ENCODE data around the gene CLSTN1.

The CLSTN1 gene

GRCh38 chr1:9710037-9710436 lies 113.7 kb downstream of the CLSTN1 start:
- no peak for DNase-seq

GRCh38 chr1:9706178-9706577 lies 117.6 kb downstream of the CLSTN1 start:
- DNase-seq = no peak

- no peak for DNase-seq
Measured at GRCh38 chr1:9705337-9706093, 118.2 kb downstream of the CLSTN1 start.

GRCh38 chr1:9703681-9704080 lies 120.1 kb downstream of the CLSTN1 start:
- DNase-seq = no peak

DNA sequence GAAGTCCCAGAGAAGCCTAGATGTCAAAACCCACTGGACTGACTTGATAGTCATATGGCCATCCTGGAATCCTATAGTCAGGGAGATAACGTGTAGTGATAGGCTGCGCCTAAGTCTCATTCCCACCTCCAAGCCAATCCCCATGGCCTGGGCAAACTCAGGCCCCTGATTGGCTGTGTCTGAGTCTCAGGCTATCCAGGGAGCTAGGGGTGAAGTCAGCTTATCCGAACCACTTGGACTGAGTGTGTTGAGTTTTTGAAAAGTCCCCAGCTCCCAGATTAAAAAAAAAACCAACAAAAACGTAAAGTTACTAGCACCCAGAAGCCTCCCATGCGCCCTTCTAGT lies 120.6 kb downstream of the CLSTN1 start:
- no peak for DNase-seq

- no peak for DNase-seq
Measured at GRCh38 chr1:9701665-9702064, 122.1 kb downstream of the CLSTN1 start.

- no peak for DNase-seq
Measured at GRCh38 chr1:9700340-9700739, 123.4 kb downstream of the CLSTN1 start.

GRCh38 chr1:9699361-9699760 lies 124.4 kb downstream of the CLSTN1 start:
- no peak for DNase-seq

- DNase-seq = no peak
Measured at GRCh38 chr1:9696793-9697192, 127.0 kb downstream of the CLSTN1 start.

DNA sequence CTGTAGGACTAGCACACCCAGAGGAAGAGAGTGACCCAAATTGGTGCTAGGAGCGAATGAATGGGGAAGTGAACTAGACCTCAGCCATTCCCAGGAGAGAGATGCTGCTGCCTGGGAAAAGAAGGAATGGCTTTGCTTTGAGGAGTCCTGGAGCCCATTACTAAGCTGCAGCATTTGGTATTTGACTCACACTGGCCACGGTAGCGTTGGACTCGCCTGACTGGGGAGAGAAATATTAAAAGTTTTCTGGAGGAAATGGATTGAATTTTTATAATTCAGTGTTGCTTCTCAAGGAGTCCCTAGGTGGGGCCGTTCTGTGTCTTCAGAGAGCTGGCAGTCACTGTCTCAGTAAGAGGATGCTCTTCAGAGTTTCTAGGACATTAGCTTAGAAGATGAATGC lies 132.1 kb downstream of the CLSTN1 start:
- DNase-seq = peak in 1 of 2 experiments; percentile 7

- DNase-seq = no peak
Measured at GRCh38 chr1:9691108-9691445, 132.7 kb downstream of the CLSTN1 start.

DNA sequence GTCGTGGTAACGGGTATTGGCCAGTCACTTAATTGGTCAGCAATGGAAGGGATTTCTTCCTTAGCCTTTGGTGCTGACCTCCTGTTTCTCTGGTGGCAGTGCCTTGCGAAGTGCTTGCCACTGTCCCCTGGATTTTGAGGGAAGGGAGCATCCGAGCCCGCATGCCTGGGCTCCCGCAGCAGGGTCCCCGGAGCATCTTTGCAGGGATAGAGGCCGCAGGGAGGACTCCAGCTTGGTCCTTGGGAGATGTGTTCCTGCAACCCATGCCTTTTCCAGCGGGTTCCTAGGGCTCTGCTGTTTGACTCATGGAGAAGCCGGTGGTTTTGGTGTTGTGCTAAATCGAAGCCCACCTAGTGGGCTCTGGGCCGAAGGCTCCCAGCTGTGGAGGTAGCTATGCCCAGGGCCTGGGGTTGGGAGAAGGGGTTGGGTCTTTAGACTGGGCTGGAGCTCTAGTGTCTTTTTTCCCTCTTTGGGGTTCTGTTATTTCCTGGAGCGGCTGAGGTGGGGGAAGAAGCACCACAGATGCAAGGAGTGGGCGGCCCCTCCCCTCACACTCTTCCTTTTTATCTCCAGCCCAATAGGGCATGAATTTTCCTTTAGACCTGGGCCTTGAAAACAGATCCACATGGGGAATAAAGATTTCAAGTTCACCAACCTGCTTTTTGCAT lies 133.2 kb downstream of the CLSTN1 start:
- DNase-seq = no peak

DNA sequence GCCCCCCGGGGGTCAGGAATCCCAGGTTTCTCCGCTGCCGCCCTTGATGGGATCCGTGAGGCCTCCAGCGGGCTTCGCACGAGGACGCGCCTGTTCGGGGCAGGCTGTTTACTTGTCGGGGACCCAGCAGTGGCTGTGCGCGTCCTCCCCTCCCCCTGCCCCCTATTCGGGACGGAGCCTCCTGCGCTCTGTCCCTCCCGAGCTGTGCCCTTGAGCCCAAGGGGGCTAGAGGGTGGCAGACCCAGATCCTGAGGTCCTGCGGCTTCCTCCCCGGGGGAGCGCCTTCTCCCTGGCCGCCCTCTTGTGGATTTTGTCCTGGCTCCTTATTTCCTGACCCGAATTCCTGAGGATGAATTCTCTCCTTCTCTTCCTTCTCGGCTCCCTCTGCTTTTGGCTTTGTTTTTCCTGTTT lies 133.8 kb downstream of the CLSTN1 start:
- no peak for DNase-seq

DNA sequence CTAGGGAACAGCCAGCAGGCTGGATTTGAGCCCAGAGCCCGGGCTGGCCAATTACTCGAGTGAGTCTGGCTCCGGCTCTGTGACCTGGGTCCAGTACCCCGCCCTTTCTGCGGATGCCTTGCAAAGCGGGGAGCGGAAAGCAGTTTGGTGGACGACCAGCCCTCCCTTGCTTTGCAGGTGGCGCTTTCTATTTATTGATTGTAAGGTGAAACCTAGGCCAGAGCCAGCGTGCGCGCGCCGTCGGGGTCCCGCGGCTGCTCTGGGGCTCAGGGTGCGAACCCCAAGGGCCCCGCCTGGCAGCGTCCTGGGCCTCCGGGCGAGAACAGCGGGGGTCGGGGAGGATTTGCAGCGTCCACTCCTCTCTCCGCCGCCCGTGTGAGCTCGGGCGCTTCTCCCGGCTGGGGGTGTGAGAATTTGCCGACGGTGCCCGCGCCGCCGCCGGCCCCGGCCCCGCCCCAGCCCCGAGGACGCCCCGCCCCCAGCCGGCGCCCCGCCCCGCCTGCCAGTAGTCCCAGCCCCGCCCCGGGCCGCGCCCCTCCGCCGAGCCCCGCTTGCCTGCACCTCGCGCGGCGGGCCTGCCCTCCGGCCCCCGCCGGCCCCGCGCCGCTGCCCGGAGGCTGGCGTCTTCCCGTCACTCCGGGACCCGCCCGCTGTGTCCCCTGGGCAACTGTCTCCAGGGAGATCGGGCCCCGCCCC lies 134.6 kb downstream of the CLSTN1 start:
- peak; percentile 35 to 41 for DNase-seq

DNA sequence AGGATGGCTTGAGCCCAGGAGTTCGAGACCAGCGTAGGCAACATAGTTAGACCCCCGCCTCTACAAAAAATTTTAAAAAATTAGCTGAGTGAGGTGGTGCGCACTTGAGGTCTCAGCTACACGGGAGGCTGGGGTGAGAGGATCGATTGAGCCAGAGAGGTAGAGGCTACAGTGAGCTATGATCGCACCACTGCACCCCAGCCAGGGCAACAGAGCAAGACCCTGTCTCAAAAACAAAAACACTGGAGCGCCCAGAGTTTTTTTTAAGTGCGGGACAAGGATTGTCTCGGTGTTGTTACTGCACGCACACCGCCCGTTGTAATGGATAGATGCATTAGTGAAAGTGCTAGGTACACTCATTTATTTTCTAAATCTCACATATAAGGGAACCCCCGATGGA lies 135.2 kb downstream of the CLSTN1 start:
- DNase-seq = no peak

DNA sequence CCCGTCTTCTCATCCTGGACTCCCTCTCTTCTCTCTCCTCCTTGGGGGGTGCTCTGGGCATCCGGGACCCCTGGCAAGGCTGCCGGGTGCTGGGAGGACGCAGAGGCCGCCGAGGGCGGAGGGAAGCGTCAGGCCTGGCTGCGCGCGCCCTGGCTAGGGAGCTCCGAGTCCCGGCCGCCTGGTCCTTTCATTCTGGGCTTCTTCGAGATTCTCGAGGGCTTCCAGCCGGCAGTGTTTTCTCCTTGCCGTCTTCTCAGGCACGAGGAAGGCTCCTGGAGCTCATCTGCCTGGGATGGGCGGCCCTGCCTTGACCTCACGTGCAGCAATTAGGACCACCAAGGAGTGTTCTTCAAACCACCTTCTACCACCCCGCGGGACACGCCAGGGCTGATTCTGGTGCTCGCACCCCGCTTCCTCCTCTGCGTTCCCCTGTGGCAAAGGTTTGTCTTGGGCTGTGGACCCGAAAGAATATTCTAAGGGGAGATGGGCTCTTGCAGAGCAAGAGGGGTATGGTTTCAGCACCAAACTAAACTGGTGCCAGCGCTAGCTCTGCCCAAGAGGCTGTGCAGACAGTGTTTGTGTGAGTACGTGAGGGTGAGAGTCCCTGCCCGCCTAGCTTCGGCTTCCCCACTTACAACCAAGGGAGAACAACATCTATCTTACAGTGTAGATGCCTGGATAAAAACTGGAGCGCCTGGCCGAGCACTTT lies 135.7 kb downstream of the CLSTN1 start:
- no peak for DNase-seq

- peak; percentile 33 to 44 for DNase-seq
Measured at GRCh38 chr1:9687120-9687873, 136.5 kb downstream of the CLSTN1 start.

GRCh38 chr1:9684801-9685200 lies 139.0 kb downstream of the CLSTN1 start:
- DNase-seq = peak; percentile 78 to 80

DNA sequence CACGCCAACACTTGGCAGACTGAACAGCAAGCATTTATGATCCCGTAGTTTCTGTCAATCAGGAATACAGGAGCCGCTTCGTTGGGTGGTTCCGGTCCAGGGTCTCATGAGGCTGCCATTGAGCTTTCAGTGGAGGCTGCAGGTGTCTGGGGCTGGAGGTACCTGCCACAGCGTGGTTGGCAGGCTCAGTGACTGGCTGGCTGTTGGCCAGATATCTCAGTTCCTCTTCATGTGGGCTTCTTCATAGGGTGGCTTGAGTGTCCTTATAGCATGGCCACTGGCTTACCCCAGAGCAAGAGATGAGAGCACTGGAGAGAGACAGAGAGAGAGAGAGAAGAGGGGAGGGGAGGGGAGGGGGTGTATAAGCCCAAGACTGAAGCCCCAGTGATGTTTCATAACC lies 142.9 kb downstream of the CLSTN1 start:
- no peak for DNase-seq

DNA sequence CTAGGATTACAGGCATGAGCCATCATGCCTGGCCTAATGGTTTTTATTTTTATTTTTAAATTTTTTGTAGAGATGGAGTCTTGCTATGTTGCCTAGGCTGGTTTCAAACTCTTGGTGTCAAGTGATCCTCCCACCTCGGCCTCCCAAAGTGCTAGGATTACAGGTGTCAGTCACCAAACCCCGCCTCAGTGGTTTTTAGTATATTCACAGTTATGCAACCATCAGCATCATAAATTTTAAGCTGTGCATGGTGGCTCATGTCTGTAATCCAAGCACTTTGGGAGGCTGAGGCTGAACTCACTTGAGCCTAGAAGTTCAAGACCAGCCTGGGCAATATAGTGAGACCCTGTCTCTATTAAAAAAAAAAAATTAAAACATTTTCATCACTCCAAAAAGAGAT lies 143.7 kb downstream of the CLSTN1 start:
- no peak for DNase-seq

All from Kasumi-1 (cell line).